ENCODE measurements around the gene RCCD1.

The RCCD1 gene

GRCh38 chr15:90994059-90994416, 39.4 kb downstream of the RCCD1 start:
- Histone ChIP-seq H2AFZ (ENCODE audit: low read length) (peak overlapping the region; percentile 88), H3K23ac (ENCODE audit: low read depth, low read length, poor library complexity) (peak overlapping the region; percentile 85), H2BK5ac (ENCODE audit: low read length) (peak overlapping the region; percentile 93), H4K91ac (ENCODE audit: low read depth, low read length, poor library complexity) (peak overlapping the region; percentile 92), H3K18ac (ENCODE audit: low read length) (peak overlapping the region; percentile 97), H3K9ac (ENCODE audit: low read depth, low read length, poor library complexity) (peak overlapping the region; percentile 98), H3K14ac (ENCODE audit: low read length) (peak overlapping the region; percentile 97), H2BK15ac (ENCODE audit: low read length) (peak overlapping the region; percentile 98), H4K8ac (ENCODE audit: low read depth, low read length) (no peak overlapping the region), H3K27ac (replicated peaks; ENCODE audit: low read length) (no peak overlapping the region), H2BK120ac (ENCODE audit: low read depth, low read length) (peak overlapping the region; percentile 94), H3K4me2 (ENCODE audit: insufficient read depth, low read length, poor library complexity, severe bottlenecking) (peak overlapping the region; percentile 56), H3K27me3 (ENCODE audit: control insufficient read depth in 3 of 3, insufficient read depth in 3 of 3, low read depth in 1 of 3, low read length in 3 of 3) (no peaks in the 10 kb centered on the region), H3K4me3 (ENCODE audit: low read length in 2 of 2) (peak overlapping the region; percentile 95 to 96), H3K36me3 (replicated peaks in 1 of 2; ENCODE audit: control insufficient read depth in 2 of 2, insufficient read depth in 2 of 2, low read length in 2 of 2) (peaks cover 10 to 38% of the 10 kb centered on the region in 2 donors), H2AK5ac (ENCODE audit: low read depth, low read length) (peak overlapping the region; percentile 99), H3K4ac (ENCODE audit: low read length) (peak overlapping the region; percentile 99), H3K79me1 (ENCODE audit: low read depth, low read length) (peaks cover 8% of the 10 kb centered on the region), H3K9me3 (replicated peaks in 1 of 2; ENCODE audit: control insufficient read depth in 2 of 2, insufficient read depth in 1 of 2, low read depth in 1 of 2, low read length in 2 of 2) (no peaks in the 10 kb centered on the region), H2BK12ac (ENCODE audit: low read length) (no peak overlapping the region), H3K4me1 (ENCODE audit: control insufficient read depth in 2 of 2, insufficient read depth in 1 of 2, low read depth in 1 of 2, low read length in 2 of 2) (no peaks in the 10 kb centered on the region)
- WGBS, 2 donors (ENCODE audit: extremely low coverage in 2 of 2, insufficient read length in 2 of 2, insufficient replicate concordance in 1 of 2): no CpG with 5 or more reads among the region's 50 CpGs
- DNase-seq (ENCODE audit: low spot score): peak; percentile 12

GRCh38 chr15:90994417-90995311, 40.0 kb downstream of the RCCD1 start, which contains the start of gene PRC1:
TSS of gene PRC1 (minus strand) at chr15:90994535. CDS start at chr15:90994417, 118 bp downstream.
- Histone ChIP-seq H3K4ac (ENCODE audit: low read length) (peak within 1 kb of the TSS; percentile 99), H3K14ac (ENCODE audit: low read length) (peak within 1 kb of the TSS; percentile 97), H3K36me3 (replicated peaks in 1 of 2; ENCODE audit: control insufficient read depth in 2 of 2, insufficient read depth in 2 of 2, low read length in 2 of 2) (peaks cover 14 to 39% of the 10 kb centered on the region in 2 donors), H2AK5ac (ENCODE audit: low read depth, low read length) (peak within 1 kb of the TSS; percentile 99), H2BK15ac (ENCODE audit: low read length) (peak within 1 kb of the TSS; percentile 98), H2BK12ac (ENCODE audit: low read length) (no peak within 1 kb of the TSS), H4K91ac (ENCODE audit: low read depth, low read length, poor library complexity) (peak within 1 kb of the TSS; percentile 92), H2BK5ac (ENCODE audit: low read length) (peak within 1 kb of the TSS; percentile 93), H3K4me3 (ENCODE audit: low read length in 2 of 2) (peak within 1 kb of the TSS; percentile 95 to 96), H3K79me1 (ENCODE audit: low read depth, low read length) (peaks cover 7% of the 10 kb centered on the region), H2AFZ (ENCODE audit: low read length) (peak within 1 kb of the TSS; percentile 88), H3K4me1 (ENCODE audit: control insufficient read depth in 2 of 2, insufficient read depth in 1 of 2, low read depth in 1 of 2, low read length in 2 of 2) (no peaks in the 10 kb centered on the region), H4K8ac (ENCODE audit: low read depth, low read length) (no peak within 1 kb of the TSS), H3K23ac (ENCODE audit: low read depth, low read length, poor library complexity) (peak within 1 kb of the TSS; percentile 85), H3K9me3 (replicated peaks in 1 of 2; ENCODE audit: control insufficient read depth in 2 of 2, insufficient read depth in 1 of 2, low read depth in 1 of 2, low read length in 2 of 2) (no peaks in the 10 kb centered on the region), H3K18ac (ENCODE audit: low read length) (peak within 1 kb of the TSS; percentile 97), H3K27me3 (ENCODE audit: control insufficient read depth in 3 of 3, insufficient read depth in 3 of 3, low read depth in 1 of 3, low read length in 3 of 3) (no peaks in the 10 kb centered on the region), H2BK120ac (ENCODE audit: low read depth, low read length) (peak within 1 kb of the TSS; percentile 94), H3K27ac (replicated peaks; ENCODE audit: low read length) (peak within 1 kb of the TSS; percentile 77), H3K9ac (ENCODE audit: low read depth, low read length, poor library complexity) (peak within 1 kb of the TSS; percentile 98), H3K4me2 (ENCODE audit: insufficient read depth, low read length, poor library complexity, severe bottlenecking) (peak within 1 kb of the TSS; percentile 63)
- DNase-seq (ENCODE audit: low spot score): peak; percentile 97
- no CpG with 5 or more reads among the region's 75 CpGs for WGBS, 2 donors (ENCODE audit: extremely low coverage in 2 of 2, insufficient read length in 2 of 2, insufficient replicate concordance in 1 of 2)

- H2BK12ac ChIP-seq (ENCODE audit: low read length): no peak overlapping the region
- H4K8ac ChIP-seq (ENCODE audit: low read depth, low read length): no peak overlapping the region
- H3K14ac ChIP-seq (ENCODE audit: low read length): no peak overlapping the region
- H2AFZ ChIP-seq (ENCODE audit: low read length): no peak overlapping the region
- H3K9ac ChIP-seq (ENCODE audit: low read depth, low read length, poor library complexity): no peak overlapping the region
- H2BK15ac ChIP-seq (ENCODE audit: low read length): no peak overlapping the region
- no peak overlapping the region for H3K18ac ChIP-seq (ENCODE audit: low read length)
- no peak overlapping the region for H3K4ac ChIP-seq (ENCODE audit: low read length)
- H3K23ac ChIP-seq (ENCODE audit: low read depth, low read length, poor library complexity): no peak overlapping the region
- no peak overlapping the region for H2AK5ac ChIP-seq (ENCODE audit: low read depth, low read length)
- peaks cover 30 to 72% of the 10 kb centered on the region in 2 donors for H3K36me3 ChIP-seq (replicated peaks in 1 of 2; ENCODE audit: control insufficient read depth in 2 of 2, insufficient read depth in 2 of 2, low read length in 2 of 2)
- H3K4me2 ChIP-seq (ENCODE audit: insufficient read depth, low read length, poor library complexity, severe bottlenecking): no peak overlapping the region
- H3K4me1 ChIP-seq (ENCODE audit: control insufficient read depth in 2 of 2, insufficient read depth in 1 of 2, low read depth in 1 of 2, low read length in 2 of 2): no peaks in the 10 kb centered on the region
- DNase-seq (ENCODE audit: low spot score): no peak
- no peak overlapping the region for H4K91ac ChIP-seq (ENCODE audit: low read depth, low read length, poor library complexity)
- WGBS, 2 donors (ENCODE audit: extremely low coverage in 2 of 2, insufficient read length in 2 of 2, insufficient replicate concordance in 1 of 2): no CpG with 5 or more reads among the region's 8 CpGs
- no peak overlapping the region for H2BK120ac ChIP-seq (ENCODE audit: low read depth, low read length)
- H3K4me3 ChIP-seq (ENCODE audit: low read length in 2 of 2): no peak overlapping the region
- no peak overlapping the region for H3K27ac ChIP-seq (replicated peaks; ENCODE audit: low read length)
- no peak overlapping the region for H2BK5ac ChIP-seq (ENCODE audit: low read length)
- H3K79me1 ChIP-seq (ENCODE audit: low read depth, low read length): peaks cover 5% of the 10 kb centered on the region
- no peaks in the 10 kb centered on the region for H3K9me3 ChIP-seq (replicated peaks in 1 of 2; ENCODE audit: control insufficient read depth in 2 of 2, insufficient read depth in 1 of 2, low read depth in 1 of 2, low read length in 2 of 2)
- H3K27me3 ChIP-seq (ENCODE audit: control insufficient read depth in 3 of 3, insufficient read depth in 3 of 3, low read depth in 1 of 3, low read length in 3 of 3): no peaks in the 10 kb centered on the region
These were observed 44.1 kb downstream of the RCCD1 start for GRCh38 chr15:90998737-90999136.

GRCh38 chr15:91001209-91001608, 46.5 kb downstream of the RCCD1 start:
- no peak overlapping the region for H3K4me3 ChIP-seq (ENCODE audit: low read length in 2 of 2)
- no peak overlapping the region for H3K4me2 ChIP-seq (ENCODE audit: insufficient read depth, low read length, poor library complexity, severe bottlenecking)
- no peaks in the 10 kb centered on the region for H3K27me3 ChIP-seq (ENCODE audit: control insufficient read depth in 3 of 3, insufficient read depth in 3 of 3, low read depth in 1 of 3, low read length in 3 of 3)
- no peak overlapping the region for H3K27ac ChIP-seq (replicated peaks; ENCODE audit: low read length)
- H3K23ac ChIP-seq (ENCODE audit: low read depth, low read length, poor library complexity): no peak overlapping the region
- H3K79me1 ChIP-seq (ENCODE audit: low read depth, low read length): no peaks in the 10 kb centered on the region
- H3K9ac ChIP-seq (ENCODE audit: low read depth, low read length, poor library complexity): no peak overlapping the region
- no peak overlapping the region for H2AK5ac ChIP-seq (ENCODE audit: low read depth, low read length)
- no peak overlapping the region for H2BK5ac ChIP-seq (ENCODE audit: low read length)
- H2BK15ac ChIP-seq (ENCODE audit: low read length): no peak overlapping the region
- no peak overlapping the region for H3K14ac ChIP-seq (ENCODE audit: low read length)
- no peaks in the 10 kb centered on the region for H3K4me1 ChIP-seq (ENCODE audit: control insufficient read depth in 2 of 2, insufficient read depth in 1 of 2, low read depth in 1 of 2, low read length in 2 of 2)
- no peak overlapping the region for H2AFZ ChIP-seq (ENCODE audit: low read length)
- H3K36me3 ChIP-seq (replicated peaks in 1 of 2; ENCODE audit: control insufficient read depth in 2 of 2, insufficient read depth in 2 of 2, low read length in 2 of 2): peaks cover 44 to 94% of the 10 kb centered on the region in 2 donors
- no peak overlapping the region for H2BK12ac ChIP-seq (ENCODE audit: low read length)
- no peak for DNase-seq (ENCODE audit: low spot score)
- no peaks in the 10 kb centered on the region for H3K9me3 ChIP-seq (replicated peaks in 1 of 2; ENCODE audit: control insufficient read depth in 2 of 2, insufficient read depth in 1 of 2, low read depth in 1 of 2, low read length in 2 of 2)
- H3K4ac ChIP-seq (ENCODE audit: low read length): no peak overlapping the region
- WGBS, 2 donors (ENCODE audit: extremely low coverage in 2 of 2, insufficient read length in 2 of 2, insufficient replicate concordance in 1 of 2): no CpG with 5 or more reads among the region's 3 CpGs
- no peak overlapping the region for H3K18ac ChIP-seq (ENCODE audit: low read length)
- H4K8ac ChIP-seq (ENCODE audit: low read depth, low read length): no peak overlapping the region
- H4K91ac ChIP-seq (ENCODE audit: low read depth, low read length, poor library complexity): no peak overlapping the region
- no peak overlapping the region for H2BK120ac ChIP-seq (ENCODE audit: low read depth, low read length)

Measured in neuronal stem cell (in vitro differentiated cells).